ENCODE data around the gene DCAF4.

DNA sequence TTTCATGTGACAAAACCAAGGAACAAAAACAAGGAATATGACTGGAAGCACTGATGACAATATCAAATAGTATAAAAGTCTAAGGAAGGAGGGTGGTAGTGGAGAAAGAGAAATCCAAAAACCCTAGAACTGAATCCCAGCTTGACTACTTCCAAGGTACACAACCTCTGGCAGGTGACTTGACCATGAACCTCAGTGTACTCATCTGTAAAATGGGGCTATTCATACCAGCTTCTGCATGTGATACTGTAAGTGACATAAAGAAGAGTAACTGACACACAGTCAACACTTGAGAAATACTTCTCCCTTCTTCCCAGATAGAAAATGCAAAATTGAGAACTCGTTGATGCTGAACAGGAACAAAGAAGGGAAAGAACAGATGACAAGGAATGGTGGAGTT is 22.0 kb upstream of the DCAF4 start:
- no peak for TF ChIP-seq SMC3 (conservative IDR thresholded peaks at IDR 0.05; ENCODE audit: poor library complexity)
- TF ChIP-seq, protein P1, sequence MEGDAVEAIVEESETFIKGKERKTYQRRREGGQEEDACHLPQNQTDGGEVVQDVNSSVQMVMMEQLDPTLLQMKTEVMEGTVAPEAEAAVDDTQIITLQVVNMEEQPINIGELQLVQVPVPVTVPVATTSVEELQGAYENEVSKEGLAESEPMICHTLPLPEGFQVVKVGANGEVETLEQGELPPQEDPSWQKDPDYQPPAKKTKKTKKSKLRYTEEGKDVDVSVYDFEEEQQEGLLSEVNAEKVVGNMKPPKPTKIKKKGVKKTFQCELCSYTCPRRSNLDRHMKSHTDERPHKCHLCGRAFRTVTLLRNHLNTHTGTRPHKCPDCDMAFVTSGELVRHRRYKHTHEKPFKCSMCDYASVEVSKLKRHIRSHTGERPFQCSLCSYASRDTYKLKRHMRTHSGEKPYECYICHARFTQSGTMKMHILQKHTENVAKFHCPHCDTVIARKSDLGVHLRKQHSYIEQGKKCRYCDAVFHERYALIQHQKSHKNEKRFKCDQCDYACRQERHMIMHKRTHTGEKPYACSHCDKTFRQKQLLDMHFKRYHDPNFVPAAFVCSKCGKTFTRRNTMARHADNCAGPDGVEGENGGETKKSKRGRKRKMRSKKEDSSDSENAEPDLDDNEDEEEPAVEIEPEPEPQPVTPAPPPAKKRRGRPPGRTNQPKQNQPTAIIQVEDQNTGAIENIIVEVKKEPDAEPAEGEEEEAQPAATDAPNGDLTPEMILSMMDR (IDR thresholded peaks at IDR 0.05; ENCODE audit: poor library complexity, severe bottlenecking) = no peak
- no peak for TF ChIP-seq EZH2 (IDR thresholded peaks at IDR 0.05; ENCODE audit: borderline replicate concordance, insufficient read depth, low read length, poor library complexity, severe bottlenecking)
- no peak for TF ChIP-seq MXI1 (conservative IDR thresholded peaks at IDR 0.05; ENCODE audit: poor library complexity, severe bottlenecking)
- TF ChIP-seq, protein P2, sequence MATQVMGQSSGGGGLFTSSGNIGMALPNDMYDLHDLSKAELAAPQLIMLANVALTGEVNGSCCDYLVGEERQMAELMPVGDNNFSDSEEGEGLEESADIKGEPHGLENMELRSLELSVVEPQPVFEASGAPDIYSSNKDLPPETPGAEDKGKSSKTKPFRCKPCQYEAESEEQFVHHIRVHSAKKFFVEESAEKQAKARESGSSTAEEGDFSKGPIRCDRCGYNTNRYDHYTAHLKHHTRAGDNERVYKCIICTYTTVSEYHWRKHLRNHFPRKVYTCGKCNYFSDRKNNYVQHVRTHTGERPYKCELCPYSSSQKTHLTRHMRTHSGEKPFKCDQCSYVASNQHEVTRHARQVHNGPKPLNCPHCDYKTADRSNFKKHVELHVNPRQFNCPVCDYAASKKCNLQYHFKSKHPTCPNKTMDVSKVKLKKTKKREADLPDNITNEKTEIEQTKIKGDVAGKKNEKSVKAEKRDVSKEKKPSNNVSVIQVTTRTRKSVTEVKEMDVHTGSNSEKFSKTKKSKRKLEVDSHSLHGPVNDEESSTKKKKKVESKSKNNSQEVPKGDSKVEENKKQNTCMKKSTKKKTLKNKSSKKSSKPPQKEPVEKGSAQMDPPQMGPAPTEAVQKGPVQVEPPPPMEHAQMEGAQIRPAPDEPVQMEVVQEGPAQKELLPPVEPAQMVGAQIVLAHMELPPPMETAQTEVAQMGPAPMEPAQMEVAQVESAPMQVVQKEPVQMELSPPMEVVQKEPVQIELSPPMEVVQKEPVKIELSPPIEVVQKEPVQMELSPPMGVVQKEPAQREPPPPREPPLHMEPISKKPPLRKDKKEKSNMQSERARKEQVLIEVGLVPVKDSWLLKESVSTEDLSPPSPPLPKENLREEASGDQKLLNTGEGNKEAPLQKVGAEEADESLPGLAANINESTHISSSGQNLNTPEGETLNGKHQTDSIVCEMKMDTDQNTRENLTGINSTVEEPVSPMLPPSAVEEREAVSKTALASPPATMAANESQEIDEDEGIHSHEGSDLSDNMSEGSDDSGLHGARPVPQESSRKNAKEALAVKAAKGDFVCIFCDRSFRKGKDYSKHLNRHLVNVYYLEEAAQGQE (IDR thresholded peaks at IDR 0.05; ENCODE audit: borderline replicate concordance) = no peak
- no peak for TF ChIP-seq POLR2AphosphoS5 (IDR thresholded peaks at IDR 0.05)
- no peak for TF ChIP-seq TAF1 (IDR thresholded peaks at IDR 0.05; ENCODE audit: low read depth)
- TF ChIP-seq EP300 (conservative IDR thresholded peaks at IDR 0.05; ENCODE audit: poor library complexity, severe bottlenecking) = no peak
- TF ChIP-seq RAD21 (conservative IDR thresholded peaks at IDR 0.05) = no peak

Data from neural cell (in vitro differentiated cells).